ENCODE measurements around the gene RAB11FIP4.

- no peak for TF ChIP-seq CTCF (IDR thresholded peaks at IDR 0.05; ENCODE audit: insufficient read depth, low read length, poor library complexity, severe bottlenecking)
- TF ChIP-seq EZH2phosphoT487 (conservative IDR thresholded peaks at IDR 0.05; ENCODE audit: low read length), result no peak
Observed at GRCh38 chr17:31493656-31494155, 102.2 kb downstream of the RAB11FIP4 start.
